ENCODE results near the gene CHCHD6.

CHCHD6 gene

GRCh38 chr3:126926684-126927400 lies 222.8 kb downstream of the CHCHD6 start:
- no peak for DNase-seq

GRCh38 chr3:126927401-126927750 lies 223.3 kb downstream of the CHCHD6 start:
- no peak for DNase-seq

- DNase-seq: no peak
These were observed 223.8 kb downstream of the CHCHD6 start for GRCh38 chr3:126927846-126928245.

GRCh38 chr3:126928921-126929474 lies 225.0 kb downstream of the CHCHD6 start:
- DNase-seq: no peak

GRCh38 chr3:126930936-126931600 lies 227.0 kb downstream of the CHCHD6 start:
- DNase-seq: no peak

GRCh38 chr3:126931806-126932187 lies 227.8 kb downstream of the CHCHD6 start:
- no peak for DNase-seq

GRCh38 chr3:126932188-126932931 lies 228.3 kb downstream of the CHCHD6 start:
- no peak for DNase-seq

GRCh38 chr3:126934031-126934531 lies 230.0 kb downstream of the CHCHD6 start:
- DNase-seq: no peak

GRCh38 chr3:126934991-126935390 lies 231.0 kb downstream of the CHCHD6 start:
- no peak for DNase-seq

GRCh38 chr3:126935756-126936509 lies 231.9 kb downstream of the CHCHD6 start:
- DNase-seq: no peak

GRCh38 chr3:126936853-126937425 lies 232.9 kb downstream of the CHCHD6 start:
- no peak for DNase-seq

- no peak for DNase-seq
These were observed 233.5 kb downstream of the CHCHD6 start for GRCh38 chr3:126937533-126937932.

- DNase-seq: no peak
These were observed 233.9 kb downstream of the CHCHD6 start for GRCh38 chr3:126937973-126938372.

GRCh38 chr3:126938520-126939337 lies 234.7 kb downstream of the CHCHD6 start:
- DNase-seq: no peak

GRCh38 chr3:126939338-126939718 lies 235.3 kb downstream of the CHCHD6 start:
- DNase-seq: no peak

GRCh38 chr3:126939733-126940132 lies 235.7 kb downstream of the CHCHD6 start:
- no peak for DNase-seq

- no peak for DNase-seq
These were observed 237.8 kb downstream of the CHCHD6 start for GRCh38 chr3:126941721-126942270.

- DNase-seq: no peak
These were observed 240.3 kb downstream of the CHCHD6 start for GRCh38 chr3:126944089-126944965.

GRCh38 chr3:126945171-126945721 lies 241.2 kb downstream of the CHCHD6 start:
- DNase-seq: no peak

- DNase-seq: no peak
These were observed 241.9 kb downstream of the CHCHD6 start for GRCh38 chr3:126945891-126946290.
